Non-pigmented ciliary epithelial cell (primary cell): Measurements from ENCODE around the gene GNPNAT1.
"Not testable (repeated sequence)": the region's sequence is repeated elsewhere in the genome, so short reads cannot be mapped to it uniquely, and the experiment has no call there.

ENCODE experiments used
- DNase-seq: peaks from one replicate; pipeline ENCODE4 v3.0.0-alpha.2; 2010; ENCODE audit warnings: low read depth

The GNPNAT1 gene

DNA sequence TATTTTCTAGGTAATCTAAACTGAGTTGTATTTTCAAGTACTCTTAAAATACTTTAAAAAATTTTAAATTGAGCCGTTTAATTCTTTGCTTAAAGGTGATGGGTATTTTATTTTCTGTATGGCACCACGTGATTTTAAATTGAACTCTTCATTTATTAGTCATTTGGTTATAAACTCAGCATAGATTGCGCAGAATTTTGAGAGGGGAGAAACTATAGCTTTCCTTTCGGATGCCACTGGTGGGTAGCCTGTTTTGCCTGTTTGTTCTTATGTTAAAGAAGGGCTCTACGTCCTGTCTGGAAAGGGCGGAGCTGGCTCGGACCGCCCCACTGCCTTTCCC is 61.9 kb downstream of the GNPNAT1 start:
- no peak for DNase-seq

GRCh38 chr14:52729035-52729434 is 62.4 kb downstream of the GNPNAT1 start:
- not testable (repeated sequence) for DNase-seq

- not testable (repeated sequence) for DNase-seq
Measured at GRCh38 chr14:52727509-52727908, 63.9 kb downstream of the GNPNAT1 start.
